GM12892 (cell line): ENCODE data around the gene RNF146.

Experiments
- POLR2A ChIP-seq: IDR thresholded peaks from 2 replicates; pipeline ENCODE4 v1.6.1; 2011; ENCODE audit warnings: low read depth, low read length, control low read depth
- POLR2AphosphoS5 ChIP-seq: IDR thresholded peaks from 2 replicates; pipeline ENCODE4 v1.6.1; 2011; ENCODE audit warnings: low read depth, low read length, control low read depth
- TAF1 ChIP-seq: IDR thresholded peaks from 2 replicates; pipeline ENCODE4 v1.6.1; 2011; ENCODE audit warnings: low read depth, mild to moderate bottlenecking, control low read depth, low read length, borderline replicate concordance

DNA sequence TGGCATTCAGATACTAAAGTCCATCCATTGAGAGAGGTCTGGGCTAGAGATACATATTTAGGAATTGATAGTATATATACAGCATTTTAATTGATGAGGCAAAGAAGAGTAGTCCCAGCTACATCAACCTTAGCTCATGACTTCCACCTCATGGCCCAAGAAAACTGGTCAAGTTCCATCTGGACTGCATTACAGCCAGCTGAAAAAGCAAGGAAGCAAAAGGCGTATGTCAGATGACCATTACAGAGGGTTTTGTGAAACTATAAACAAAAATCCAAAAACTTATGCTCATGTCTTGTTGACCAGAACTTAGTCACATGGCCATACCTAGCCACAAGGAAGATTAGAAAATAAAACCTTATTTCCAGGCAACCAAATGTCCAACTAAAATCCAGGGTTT lies 46.8 kb upstream of the RNF146 start:
- TF ChIP-seq POLR2AphosphoS5 (no peak), POLR2A (no peak), TAF1 (no peak)
